Mesothelial cell of epicardium (in vitro differentiated cells): ENCODE data around the gene SLC39A10. TPM values are rescaled to one million over a fixed set of nuclear protein-coding genes. Genes with fewer than 3 reads are reported as not detected.
"Not testable (repeated sequence)": the region's sequence is repeated elsewhere in the genome, so short reads cannot be mapped to it uniquely, and the experiment has no call there.

Experiments used
- DNase-seq, 2 experiments: peaks; one replicate each; pipeline ENCODE4 v3.0.0; 2021; ENCODE audit warnings: low spot score in 2 of 2; ENCODE audit not compliant: unreplicated experiment in 2 of 2
- H3K27ac Mint-ChIP-seq: 2 replicates; pipeline ENCODE4 v1.8.0; 2021; ENCODE audit warnings: mixed read lengths
- H3K27me3 Mint-ChIP-seq: 2 replicates; pipeline ENCODE4 v1.8.0; 2021; ENCODE audit warnings: low read depth, mixed read lengths
- H3K36me3 Mint-ChIP-seq: 2 replicates; pipeline ENCODE4 v1.8.0; 2021; ENCODE audit warnings: mixed read lengths
- H3K4me1 Mint-ChIP-seq: 2 replicates; pipeline ENCODE4 v1.8.0; 2021; ENCODE audit warnings: mixed read lengths
- H3K4me3 Mint-ChIP-seq: 2 replicates; pipeline ENCODE4 v1.8.0; 2021; ENCODE audit warnings: mild to moderate bottlenecking, moderate library complexity, mixed read lengths
- H3K9me3 Mint-ChIP-seq: 2 replicates; pipeline ENCODE4 v1.8.0; 2021; ENCODE audit warnings: mixed read lengths
- total RNA-seq: library from RNA; stranded (reverse); gene quantifications from 3 replicates; pipeline ENCODE4 v1.2.1, GENCODE V29; 2021
- TF ChIP-seq, protein P1 (sequence below): fragments of 200-600 bp; sonication (generic); IDR thresholded peaks from one replicate; pipeline ENCODE4 v1.5.0; 2021; ENCODE audit warnings: antibody characterized with exemption; ENCODE audit not compliant: unreplicated experiment

The SLC39A10 gene
- total RNA-seq, 1 donor from 2014 or later: 123 TPM

GRCh38 chr2:195646424-195646823 lies 10.6 kb upstream of the SLC39A10 start:
- no peaks in the 10 kb centered on the region for H3K27me3 Mint-ChIP-seq

DNA sequence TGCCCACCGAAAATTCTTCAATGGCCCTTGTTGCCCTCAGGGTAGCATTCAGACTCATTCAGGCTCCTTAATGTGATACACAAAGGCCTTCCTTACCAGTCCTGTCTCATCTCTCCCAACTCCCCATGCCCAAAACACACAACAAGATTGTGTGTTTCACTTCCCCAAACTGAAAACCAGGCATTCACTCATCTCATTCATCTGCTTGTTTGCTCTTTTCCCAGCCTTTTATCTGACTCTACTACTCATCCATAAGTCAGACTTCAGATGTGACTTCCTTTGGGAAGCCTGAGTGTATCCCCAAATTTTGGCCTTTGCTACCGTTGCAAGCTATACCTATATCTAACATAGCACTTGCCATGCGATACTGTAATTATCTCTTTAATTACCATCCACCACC lies 9.7 kb upstream of the SLC39A10 start:
- TF ChIP-seq, protein P1, sequence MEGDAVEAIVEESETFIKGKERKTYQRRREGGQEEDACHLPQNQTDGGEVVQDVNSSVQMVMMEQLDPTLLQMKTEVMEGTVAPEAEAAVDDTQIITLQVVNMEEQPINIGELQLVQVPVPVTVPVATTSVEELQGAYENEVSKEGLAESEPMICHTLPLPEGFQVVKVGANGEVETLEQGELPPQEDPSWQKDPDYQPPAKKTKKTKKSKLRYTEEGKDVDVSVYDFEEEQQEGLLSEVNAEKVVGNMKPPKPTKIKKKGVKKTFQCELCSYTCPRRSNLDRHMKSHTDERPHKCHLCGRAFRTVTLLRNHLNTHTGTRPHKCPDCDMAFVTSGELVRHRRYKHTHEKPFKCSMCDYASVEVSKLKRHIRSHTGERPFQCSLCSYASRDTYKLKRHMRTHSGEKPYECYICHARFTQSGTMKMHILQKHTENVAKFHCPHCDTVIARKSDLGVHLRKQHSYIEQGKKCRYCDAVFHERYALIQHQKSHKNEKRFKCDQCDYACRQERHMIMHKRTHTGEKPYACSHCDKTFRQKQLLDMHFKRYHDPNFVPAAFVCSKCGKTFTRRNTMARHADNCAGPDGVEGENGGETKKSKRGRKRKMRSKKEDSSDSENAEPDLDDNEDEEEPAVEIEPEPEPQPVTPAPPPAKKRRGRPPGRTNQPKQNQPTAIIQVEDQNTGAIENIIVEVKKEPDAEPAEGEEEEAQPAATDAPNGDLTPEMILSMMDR: no peak
- peaks cover 2% of the 10 kb centered on the region for H3K4me1 Mint-ChIP-seq
- DNase-seq: no peak
- no peaks in the 10 kb centered on the region for H3K9me3 Mint-ChIP-seq
- no peak overlapping the region for H3K4me3 Mint-ChIP-seq
- no peaks in the 10 kb centered on the region for H3K27me3 Mint-ChIP-seq
- no peak overlapping the region for H3K27ac Mint-ChIP-seq
- H3K36me3 Mint-ChIP-seq: no peaks in the 10 kb centered on the region

More at GRCh38 chr2:195646424-195646823, 10.6 kb upstream of the SLC39A10 start:
- TF ChIP-seq, protein P1: no peak
- Mint-ChIP-seq H3K9me3 (no peaks in the 10 kb centered on the region), H3K4me1 (peaks cover 2% of the 10 kb centered on the region), H3K4me3 (no peak overlapping the region), H3K27ac (no peak overlapping the region), H3K36me3 (no peaks in the 10 kb centered on the region)
- DNase-seq: no peak

- H3K27ac Mint-ChIP-seq, DNase-seq, H3K36me3 Mint-ChIP-seq, H3K9me3 Mint-ChIP-seq, H3K4me3 Mint-ChIP-seq, H3K27me3 Mint-ChIP-seq, H3K4me1 Mint-ChIP-seq: not testable (repeated sequence)
Observed at GRCh38 chr2:195648370-195648769, 8.7 kb upstream of the SLC39A10 start.

DNA sequence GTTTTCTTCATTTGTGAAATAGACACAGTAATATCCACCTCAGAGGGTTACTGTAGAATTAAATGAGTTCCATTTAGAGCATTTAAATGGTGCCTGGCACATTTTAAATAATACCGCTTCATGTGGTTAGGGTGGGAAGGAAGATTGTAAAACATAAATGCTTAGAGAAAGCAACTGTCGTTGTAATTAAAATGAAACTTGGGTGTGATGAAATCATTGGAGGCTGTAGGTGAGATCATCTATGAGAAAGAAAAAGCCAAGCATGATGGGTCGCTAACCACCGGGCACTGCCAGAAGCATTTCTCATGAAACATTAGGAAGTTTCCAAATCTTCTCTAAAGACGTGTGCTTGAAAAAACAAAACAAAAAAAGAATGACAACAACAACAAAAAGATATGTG lies 8.2 kb upstream of the SLC39A10 start:
- no peak overlapping the region for H3K4me3 Mint-ChIP-seq
- H3K36me3 Mint-ChIP-seq: no peaks in the 10 kb centered on the region
- TF ChIP-seq, protein P1: no peak
- no peaks in the 10 kb centered on the region for H3K9me3 Mint-ChIP-seq
- no peaks in the 10 kb centered on the region for H3K27me3 Mint-ChIP-seq
- H3K4me1 Mint-ChIP-seq: peaks cover 7% of the 10 kb centered on the region
- no peak for DNase-seq
- H3K27ac Mint-ChIP-seq: no peak overlapping the region

GRCh38 chr2:195649629-195650190 lies 7.3 kb upstream of the SLC39A10 start:
- H3K36me3 Mint-ChIP-seq: no peaks in the 10 kb centered on the region
- H3K4me1 Mint-ChIP-seq: peaks cover 7% of the 10 kb centered on the region
- H3K27ac Mint-ChIP-seq: no peak overlapping the region
- no peak overlapping the region for H3K4me3 Mint-ChIP-seq
- no peaks in the 10 kb centered on the region for H3K27me3 Mint-ChIP-seq
- TF ChIP-seq, protein P1: no peak
- no peak for DNase-seq
- no peaks in the 10 kb centered on the region for H3K9me3 Mint-ChIP-seq

- H3K27ac Mint-ChIP-seq: no peak overlapping the region
- H3K27me3 Mint-ChIP-seq: no peaks in the 10 kb centered on the region
- H3K36me3 Mint-ChIP-seq: no peaks in the 10 kb centered on the region
- H3K4me3 Mint-ChIP-seq: no peak overlapping the region
- DNase-seq: no peak
- TF ChIP-seq, protein P1: no peak
- H3K4me1 Mint-ChIP-seq: peaks cover 6% of the 10 kb centered on the region
- H3K9me3 Mint-ChIP-seq: no peaks in the 10 kb centered on the region
Observed at GRCh38 chr2:195651046-195651445, 6.0 kb upstream of the SLC39A10 start.
